Sigmoid colon (tissue), 4 donors: ENCODE measurements around the gene OSGEPL1.

Source experiments
- CTCF ChIP-seq, 4 experiments: fragments of 450-650 bp in 3 of 4; fragments of 200-600 bp in 1 of 4; IDR thresholded peaks; one replicate each; pipeline ENCODE4 v1.5.1; 2016 to 2019; ENCODE audit warnings: antibody characterized with exemption in 4 of 4, mild to moderate bottlenecking in 3 of 4, moderate library complexity in 2 of 4
- EP300 ChIP-seq, 4 donors: sonication (generic); formaldehyde crosslinking; IDR thresholded peaks; one replicate each; pipeline ENCODE4 v1.6.1; 2017; ENCODE audit warnings: antibody characterized with exemption in 4 of 4
- POLR2A ChIP-seq, 2 donors: fragments of 450-650 bp; IDR thresholded peaks; one replicate each; pipeline ENCODE4 v1.6.1; 2016; ENCODE audit warnings: antibody characterized with exemption in 2 of 2, mild to moderate bottlenecking in 2 of 2, moderate library complexity in 2 of 2
- POLR2AphosphoS5 ChIP-seq, 4 donors: sonication (generic); formaldehyde crosslinking; IDR thresholded peaks; one replicate each; pipeline ENCODE4 v1.6.1; 2017; ENCODE audit warnings: antibody characterized with exemption in 4 of 4

GRCh38 chr2:189700681-189701080 lies 61.9 kb downstream of the OSGEPL1 start:
- no peak for TF ChIP-seq CTCF (IDR thresholded peaks at IDR 0.05)
- no peak for TF ChIP-seq POLR2A (IDR thresholded peaks at IDR 0.05)
- no peak for TF ChIP-seq POLR2AphosphoS5 (IDR thresholded peaks at IDR 0.05)
- TF ChIP-seq EP300 (IDR thresholded peaks at IDR 0.05) = no peak
